GM18861 (cell line): ENCODE data around the gene PCGF3.
"Not testable (repeated sequence)": the region's sequence is repeated elsewhere in the genome, so short reads cannot be mapped to it uniquely, and the experiment has no call there.

Experiments used
- ATAC-seq: cut with Tn5 transposase; IDR thresholded peaks from one replicate; pipeline ENCODE4 v1.9.1; 2021; ENCODE audit not compliant: unreplicated experiment

Gene PCGF3

DNA sequence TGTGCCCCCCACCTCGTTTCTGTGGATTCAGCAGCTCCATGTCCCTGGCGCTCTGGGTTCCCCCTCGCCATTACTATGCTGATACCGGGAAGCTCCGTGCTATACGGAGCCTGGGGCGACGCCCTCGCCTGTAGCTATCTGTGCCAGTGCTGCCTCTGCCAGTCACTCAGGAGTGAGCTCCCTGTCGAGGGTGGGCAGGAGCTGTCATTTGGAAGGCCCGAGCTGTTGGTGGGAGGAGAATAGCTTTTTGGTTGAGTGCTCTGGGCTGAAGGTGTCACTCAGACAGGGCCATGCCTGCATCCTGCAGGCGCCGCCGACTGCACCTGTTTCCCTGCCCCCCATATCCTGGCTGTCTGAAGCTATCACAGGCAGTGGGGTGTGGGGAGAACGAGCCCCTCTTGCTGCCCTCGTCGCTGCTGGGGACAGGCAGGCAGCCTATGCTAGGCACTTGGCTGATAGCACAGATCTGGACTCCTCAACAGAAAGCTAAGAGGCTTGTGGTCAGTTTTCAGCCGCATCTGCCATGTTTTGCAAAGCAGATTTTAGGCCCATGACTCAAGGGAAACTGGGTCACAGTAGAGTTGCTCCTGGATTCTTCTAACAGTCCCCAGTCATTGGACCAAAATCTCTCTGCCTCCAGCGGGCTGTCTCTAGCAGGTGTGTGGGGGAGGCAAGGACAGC is 88.4 kb downstream of the PCGF3 start:
- ATAC-seq = no peak

DNA sequence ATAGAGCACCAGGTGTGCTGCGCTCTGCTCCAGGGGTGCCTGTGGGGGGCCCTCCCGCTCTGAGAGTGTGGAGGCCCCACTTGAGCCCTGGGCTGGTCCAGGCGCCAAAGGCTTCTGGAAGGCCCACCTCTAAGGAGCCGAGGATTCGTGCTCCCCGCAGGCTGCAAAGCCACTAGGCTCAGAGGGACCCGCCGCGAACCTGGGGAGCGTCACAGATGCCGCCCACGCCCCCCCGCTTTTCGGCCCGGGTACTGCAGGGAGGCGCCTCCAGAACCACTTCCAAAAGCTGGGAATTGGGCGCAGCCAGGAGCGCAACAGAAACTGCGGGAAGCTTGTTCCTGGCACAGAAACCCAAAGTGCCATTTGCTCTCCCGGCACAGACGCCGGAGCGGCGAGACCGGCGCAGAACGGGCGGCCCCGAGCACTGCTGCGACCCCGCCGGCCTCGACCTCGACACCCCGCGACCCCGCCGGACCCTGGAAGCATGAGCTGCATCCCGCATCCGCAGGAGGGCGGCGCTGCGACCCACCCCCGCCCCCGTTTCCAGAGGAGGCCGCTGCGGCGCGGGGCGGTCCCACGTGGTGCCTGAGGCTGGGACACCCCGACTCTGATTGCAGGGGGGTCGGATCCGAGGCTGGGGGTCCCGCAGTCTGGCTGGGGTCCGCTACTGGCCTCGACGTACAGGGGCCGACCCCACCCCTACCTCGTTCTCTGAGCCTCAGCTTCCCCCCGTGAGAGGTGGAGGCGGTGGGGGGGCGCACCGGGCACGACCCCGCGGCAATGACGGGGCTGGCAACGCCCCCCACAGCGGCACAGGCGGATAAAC is 89.5 kb downstream of the PCGF3 start:
- no peak for ATAC-seq

DNA sequence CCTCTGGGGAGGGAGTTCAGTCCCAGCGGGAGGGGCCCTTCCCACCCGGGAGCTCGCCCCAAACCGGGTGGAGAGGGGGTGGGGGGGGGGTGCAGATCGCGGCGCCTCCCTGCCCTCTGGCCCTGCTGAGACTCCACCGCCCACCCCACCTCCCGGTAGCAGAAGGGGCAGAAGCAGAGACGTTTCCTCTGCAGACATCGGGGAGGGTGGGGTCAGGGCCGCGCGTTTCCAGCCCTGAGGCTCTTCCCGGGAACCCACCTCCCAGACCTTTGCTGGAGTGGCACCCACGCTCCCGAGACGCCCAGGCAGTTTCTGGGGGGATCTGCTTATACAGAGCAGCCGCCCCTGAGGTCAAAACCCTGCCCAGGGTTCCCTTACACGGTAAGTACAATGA is 90.1 kb downstream of the PCGF3 start:
- no peak for ATAC-seq

DNA sequence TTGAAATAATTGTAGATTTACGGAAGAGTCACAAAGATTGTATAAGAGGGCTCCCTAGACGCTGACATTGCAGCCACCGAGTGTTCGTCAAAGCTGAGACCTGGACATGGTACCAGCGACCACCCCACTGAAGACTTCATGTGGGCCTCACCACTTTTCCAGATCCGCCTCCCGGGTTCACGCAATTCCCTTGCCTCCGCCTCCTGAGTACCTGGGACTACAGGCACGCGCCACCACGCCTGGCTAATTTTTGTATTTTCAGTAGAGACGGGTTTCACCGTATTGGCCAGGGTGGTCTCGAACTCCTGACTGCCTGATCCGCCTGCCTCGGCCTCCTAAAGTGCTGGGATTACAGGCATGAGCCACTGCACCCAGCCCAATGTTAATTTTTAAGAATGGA is 90.6 kb downstream of the PCGF3 start:
- no peak for ATAC-seq

DNA sequence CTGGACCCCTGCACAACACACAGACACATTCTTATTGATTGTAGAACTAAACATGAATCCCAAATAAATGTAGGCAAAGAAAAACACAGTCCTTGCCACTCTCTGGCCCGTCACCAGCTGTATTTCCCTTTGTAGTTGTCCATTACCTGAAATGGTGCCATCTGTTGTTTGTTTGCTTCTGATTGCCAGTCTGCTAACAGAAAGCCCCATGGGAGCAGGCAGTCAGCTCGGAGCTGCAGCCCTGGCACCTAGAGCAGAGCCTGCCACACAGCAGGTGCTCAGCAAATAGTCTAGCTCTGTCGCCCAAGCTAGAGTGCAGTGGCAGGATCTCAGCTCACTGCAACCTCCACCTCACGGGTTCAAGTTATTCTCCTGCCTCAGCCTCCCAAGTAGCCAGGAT is 91.4 kb downstream of the PCGF3 start:
- no peak for ATAC-seq

DNA sequence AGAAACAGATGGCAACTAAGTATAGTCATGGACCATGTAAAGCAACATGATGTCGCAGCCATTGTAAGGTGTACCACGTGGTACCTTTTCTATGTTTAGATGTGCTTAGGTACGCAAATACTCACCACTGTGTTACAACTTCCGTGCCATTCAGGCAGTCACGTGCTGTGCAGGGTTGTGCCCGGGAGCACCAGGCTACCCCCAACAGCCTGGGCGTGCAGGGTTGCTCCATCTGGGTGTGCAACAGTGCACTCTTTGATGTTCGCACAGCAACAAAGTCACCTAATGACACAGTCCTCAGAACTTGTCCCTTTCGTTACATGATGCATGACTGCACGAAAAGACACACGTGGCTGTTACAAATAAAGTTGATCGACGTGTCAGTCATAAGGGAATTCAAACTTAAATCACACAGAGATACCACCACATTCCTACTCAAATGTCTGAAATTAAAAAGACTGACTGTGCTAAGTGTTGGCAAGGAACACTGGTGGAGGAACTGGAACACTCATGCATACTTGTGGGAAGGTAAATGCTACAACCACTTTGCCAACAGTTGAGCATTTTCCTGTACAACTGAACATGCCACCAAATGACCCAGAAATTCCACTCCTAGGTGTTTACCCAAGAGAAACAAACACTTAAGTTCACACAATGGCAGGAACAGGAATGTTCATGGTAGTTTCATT is 95.9 kb downstream of the PCGF3 start:
- no peak for ATAC-seq

DNA sequence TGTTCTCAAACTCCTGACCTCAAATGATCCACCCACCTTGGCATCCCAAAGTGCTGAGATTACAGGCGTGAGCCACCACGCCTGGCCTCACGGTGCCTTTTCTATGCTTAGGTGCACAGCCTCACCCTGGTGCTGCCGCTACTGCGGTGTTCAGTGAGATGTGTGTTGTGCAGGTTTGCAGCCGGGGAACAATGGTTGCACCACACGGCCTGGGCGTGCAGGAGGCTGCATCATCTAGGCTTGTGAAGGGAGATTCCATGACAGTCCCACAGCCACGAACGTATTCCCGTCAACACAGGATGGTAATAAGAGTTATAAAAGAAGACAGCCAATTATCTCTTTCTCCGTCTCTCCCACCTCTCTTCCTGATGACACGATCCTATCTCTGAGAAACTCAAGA is 98.3 kb downstream of the PCGF3 start:
- no peak for ATAC-seq

DNA sequence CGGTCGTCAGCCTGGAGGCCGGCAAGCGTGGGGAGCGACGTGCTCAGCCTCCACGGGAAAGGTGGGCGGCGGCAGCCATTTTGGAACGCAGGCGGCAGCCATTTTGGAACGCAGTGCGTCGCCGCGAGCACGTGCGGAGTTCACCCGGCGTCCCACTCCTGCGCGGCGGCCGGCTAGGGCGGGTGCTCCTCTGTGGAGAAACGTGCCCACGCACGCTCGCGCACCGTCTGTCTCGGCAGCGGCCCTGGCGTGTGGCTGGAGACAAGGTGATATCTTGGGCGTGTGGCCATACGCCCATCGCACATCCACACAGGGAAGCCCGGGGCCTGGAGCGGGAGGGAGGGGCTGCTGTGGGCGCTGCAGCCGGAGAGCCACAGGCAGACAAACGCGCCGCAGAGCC is 99.2 kb downstream of the PCGF3 start:
- ATAC-seq = no peak

DNA sequence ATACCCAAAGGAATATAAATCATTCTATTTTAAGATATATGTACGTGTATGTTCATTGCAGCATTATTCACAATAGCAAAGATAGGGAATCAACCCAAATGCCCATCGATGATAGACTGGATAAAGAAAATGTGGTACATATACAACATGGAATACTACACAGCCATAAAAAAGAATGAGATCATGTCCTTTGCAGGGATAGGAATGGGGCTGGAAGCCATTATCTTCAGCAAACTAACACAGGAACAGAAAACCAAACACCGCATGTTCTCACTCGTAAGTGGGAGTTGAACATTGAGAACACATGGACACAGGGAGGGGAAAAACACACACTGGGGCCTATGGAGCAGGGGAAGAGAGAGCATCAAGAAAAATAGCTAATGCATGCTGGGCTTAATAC is 101.3 kb downstream of the PCGF3 start:
- ATAC-seq = not testable (repeated sequence)

DNA sequence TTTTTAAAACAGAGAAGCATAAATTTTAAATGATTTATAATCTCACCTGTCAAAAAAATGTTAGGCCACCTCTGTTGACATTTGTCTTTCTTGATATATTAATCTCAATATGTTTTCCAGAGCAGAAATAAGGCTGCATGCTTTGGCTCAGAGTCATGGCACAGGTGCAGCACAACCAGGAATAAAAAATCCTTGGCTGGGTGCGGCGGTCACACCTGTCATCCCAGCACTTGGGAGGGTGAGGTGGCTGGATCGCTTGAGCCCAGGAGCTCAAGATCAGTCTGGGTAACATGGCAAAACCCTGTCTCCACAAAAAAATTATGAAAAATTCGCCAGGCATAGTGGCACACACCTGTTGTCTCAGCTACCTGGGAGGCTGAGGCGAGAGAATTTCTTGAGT is 102.2 kb downstream of the PCGF3 start:
- ATAC-seq = no peak

DNA sequence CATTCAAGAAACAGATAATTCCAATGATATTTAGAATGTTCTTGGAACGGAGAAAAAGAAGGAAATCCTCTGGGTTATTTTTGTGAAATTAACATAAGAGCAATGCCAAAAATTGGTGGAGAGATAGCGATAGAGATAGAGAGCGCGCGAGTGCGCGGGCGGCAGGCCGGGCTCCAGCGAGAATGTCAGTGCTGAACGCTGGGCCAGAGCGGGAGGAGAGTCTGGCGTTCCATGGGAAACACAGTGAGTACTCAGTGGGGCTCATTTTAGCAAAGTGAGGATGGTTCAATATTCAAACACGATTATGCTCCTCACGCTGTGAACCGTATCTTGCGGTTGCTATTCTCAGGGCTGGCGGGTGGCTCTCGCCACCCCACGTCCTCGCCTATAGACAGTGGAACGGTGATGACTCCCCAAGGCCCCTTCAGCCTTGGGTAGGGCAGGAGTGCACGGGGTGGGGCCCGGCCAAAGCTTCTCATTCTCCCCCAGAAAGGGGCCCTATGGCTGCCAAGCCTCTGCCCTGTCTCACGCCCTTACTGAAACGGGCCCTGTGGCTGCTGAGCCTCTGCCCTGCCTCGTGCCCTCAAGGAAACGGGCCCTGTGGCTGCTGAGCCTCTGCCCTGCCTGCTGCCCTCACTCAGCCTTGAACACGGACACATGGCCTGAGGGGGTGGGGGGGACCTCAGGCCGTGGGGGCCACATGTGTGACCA is 103.4 kb downstream of the PCGF3 start:
- ATAC-seq = no peak

DNA sequence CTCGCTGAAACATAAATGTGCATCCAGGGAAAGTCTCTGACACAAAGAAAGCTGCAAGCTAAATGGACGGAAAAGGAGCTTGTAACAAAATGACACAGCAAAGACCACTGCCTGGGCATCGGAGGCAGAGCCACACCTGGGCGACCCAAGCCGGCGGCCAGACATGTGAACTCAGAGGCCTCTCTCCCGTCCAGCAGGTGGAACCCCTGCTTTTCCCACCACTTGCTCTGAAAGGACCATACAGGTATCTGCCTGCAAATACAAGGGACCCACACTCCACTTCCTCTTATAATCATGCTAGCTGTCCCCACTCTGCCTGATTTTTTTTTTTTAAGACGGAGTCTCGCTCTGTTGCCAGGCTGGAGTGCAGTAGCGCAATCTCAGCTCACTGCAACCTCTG is 108.3 kb downstream of the PCGF3 start:
- ATAC-seq = no peak

DNA sequence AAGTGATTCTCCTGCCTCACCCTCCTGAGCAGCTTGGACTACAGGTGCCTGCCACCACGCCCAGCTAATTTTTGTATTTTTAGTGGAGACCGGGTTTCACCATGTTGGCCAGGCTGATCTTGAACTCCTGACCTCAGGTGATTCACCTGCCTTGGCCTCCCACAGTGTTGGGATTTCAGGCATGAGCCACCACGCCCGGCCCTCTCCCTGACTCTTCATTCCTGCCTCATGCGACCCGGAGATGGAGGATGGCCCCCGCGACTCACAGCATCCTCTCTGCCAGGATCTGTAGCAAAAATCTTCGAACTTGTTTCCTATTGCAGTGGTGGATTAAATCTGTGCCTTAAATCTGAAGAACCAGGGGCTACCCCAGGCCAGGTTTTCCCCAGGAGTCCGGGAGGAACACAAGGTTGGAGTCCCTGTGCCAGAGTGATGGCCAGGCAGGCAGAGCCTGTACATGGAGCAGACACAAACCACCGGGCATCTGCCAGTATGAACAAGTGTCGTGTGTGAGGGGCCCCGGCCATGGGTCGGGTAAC is 108.7 kb downstream of the PCGF3 start:
- ATAC-seq = no peak

DNA sequence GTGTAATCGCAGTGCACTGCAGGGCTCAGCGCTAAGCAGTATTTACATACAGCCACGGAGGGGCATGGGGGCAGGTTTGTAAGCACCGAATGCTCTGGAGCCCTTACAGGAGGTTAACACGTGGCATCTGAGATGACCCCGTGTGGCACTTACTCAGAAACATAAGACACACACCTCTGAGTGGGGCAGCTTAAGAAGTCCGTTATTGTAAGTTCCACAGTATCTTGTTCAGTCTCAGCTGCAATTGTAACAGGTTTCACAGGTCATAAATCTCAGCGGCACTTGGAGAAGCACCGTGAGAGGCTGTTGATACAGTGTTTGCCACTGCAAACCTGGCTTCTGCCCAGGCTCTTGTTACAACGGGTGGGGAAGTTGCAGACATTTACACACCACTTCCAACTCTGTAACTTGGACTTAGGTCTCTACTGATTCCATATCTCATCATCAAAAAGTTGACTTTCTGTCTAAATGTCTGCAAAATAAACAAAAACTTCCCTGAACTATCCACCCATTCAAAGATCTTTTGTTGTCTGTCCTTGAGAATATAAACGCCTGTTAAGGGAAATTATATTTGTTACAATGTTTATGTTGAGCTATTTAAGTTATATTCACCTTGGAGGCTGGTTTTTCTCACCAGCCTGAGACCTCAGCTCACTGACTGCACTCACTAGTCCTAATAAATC is 110.0 kb downstream of the PCGF3 start:
- ATAC-seq = no peak

DNA sequence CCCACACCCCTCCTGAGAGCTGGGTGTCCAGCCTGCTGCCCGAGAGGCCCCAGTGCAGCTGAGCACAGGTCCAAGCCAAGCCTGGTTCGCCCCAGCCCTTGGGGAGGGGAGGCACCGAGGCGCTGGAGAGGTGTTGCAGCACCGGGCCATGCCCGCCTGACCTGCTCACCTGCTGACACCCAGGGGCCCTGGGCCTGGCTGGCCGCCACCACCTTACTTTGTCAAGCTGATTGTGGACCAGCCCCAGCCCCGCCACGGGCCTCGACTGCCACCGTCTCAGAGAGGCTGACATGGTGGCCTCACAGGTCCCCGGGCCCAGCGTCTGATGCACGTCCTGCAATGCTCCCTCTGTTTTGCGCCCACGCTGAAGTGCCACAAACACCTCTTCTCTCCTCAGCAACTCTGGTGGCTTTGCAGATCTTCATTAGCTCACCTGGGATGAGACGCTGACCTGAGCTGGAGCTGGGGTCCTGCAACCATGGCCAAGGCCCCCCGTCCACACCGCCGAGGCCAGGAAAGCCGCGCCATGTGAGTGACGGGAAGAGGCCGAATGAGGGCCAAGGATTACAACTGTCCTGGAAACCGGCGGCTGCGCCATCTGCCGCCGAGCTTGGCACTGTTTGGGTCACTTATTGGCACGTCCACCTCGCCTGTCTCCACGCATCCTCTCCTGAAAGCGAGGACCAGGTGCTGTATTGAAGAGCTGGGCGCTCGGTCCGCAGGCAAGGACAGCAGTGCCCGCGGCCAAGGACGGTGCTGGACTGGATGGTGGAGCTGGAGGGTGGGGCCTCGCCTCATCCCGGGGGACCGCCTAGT is 112.7 kb downstream of the PCGF3 start:
- no peak for ATAC-seq

DNA sequence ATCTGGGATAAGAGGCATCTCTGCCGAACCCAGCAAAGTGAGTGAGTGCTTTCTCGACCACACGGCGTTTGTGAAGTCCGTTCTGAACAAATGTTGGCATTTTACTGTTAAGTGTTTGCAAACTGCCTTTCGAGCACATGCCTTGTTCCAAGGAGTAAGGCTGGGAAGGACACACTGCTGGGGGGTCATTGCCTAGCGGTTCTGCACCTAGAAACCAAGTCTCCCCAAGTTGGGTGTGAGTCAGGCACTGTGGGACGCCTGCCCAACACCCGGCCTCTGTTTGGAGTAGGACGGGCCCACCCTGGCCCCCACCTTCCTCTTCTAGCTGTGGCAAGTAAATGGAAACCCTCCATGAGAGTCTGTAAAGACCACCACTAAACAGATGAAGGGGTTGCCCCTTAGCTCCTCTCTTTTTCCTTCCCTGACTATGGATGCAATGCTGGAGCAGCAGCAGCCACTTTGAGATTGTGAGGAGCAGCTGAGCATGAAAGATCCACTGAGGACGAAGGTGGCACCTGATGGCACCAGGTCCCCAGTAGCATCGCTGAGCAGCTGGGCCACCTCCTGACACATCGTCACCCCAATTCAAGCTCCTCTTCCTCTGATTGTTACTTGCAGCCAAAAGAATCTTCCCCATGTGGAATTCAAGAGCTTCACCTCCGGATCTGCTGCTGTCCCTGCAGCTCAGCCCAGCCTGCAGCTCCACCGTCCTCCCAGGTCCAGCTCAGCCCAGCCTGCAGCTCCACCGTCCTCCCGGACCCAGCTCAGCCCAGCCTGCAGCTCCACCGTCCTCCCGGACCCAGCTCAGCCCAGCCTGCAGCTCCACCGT is 114.0 kb downstream of the PCGF3 start:
- no peak for ATAC-seq
